ENCODE measurements around the gene KIF5A. TPM values are rescaled to one million over a fixed set of nuclear protein-coding genes. Genes with fewer than 3 reads are reported as not detected.

The KIF5A gene
- polyA plus RNA-seq, 1 of the 3 experiments (the other 2 are of a cell fraction) = 6.2 TPM

GRCh38 chr12:57529831-57530230, 20.0 kb upstream of the KIF5A start (continued):
- no peak for TF ChIP-seq REST (IDR thresholded peaks at IDR 0.05; ENCODE audit: low read depth, low read length)
- no peak for TF ChIP-seq TEAD4 (IDR thresholded peaks at IDR 0.05; ENCODE audit: borderline replicate concordance, insufficient read depth)
- no peak for TF ChIP-seq ZBTB33 (IDR thresholded peaks at IDR 0.05; ENCODE audit: borderline replicate concordance, low read depth)
- no peak for TF ChIP-seq EZH2phosphoT487 (IDR thresholded peaks at IDR 0.05; ENCODE audit: borderline replicate concordance, low read depth)
- TF ChIP-seq JUND (IDR thresholded peaks at IDR 0.05) = no peak
- no peak for TF ChIP-seq FOXJ3 (CRISPR knock-in tag; IDR thresholded peaks at IDR 0.05)

GRCh38 chr12:57530396-57531142, 19.3 kb upstream of the KIF5A start:
- H3K36me3 ChIP-seq (replicated peaks in 1 of 2; ENCODE audit: control insufficient read depth in 1 of 2, insufficient read depth in 2 of 2, low read length in 1 of 2) = peaks cover 55 to 91% of the 10 kb centered on the region in 2 experiments
- H3K9me3 ChIP-seq = no peaks in the 10 kb centered on the region
- WGBS (ENCODE audit: low lambda C conversion rate) = 97% methylated on average over 5 of the region's 5 CpGs
- H3K79me2 ChIP-seq (ENCODE audit: insufficient read depth) = peaks cover 8% of the 10 kb centered on the region; the same call in 1 of the 2 replicates
- H3K9ac ChIP-seq = no peak overlapping the region
- CTCF ChIA-PET = interaction anchor here (0.6 to 2.1 kb wide), 6 partner anchors 10 to 102 kb away, joined by 3 to 5 read pairs (median 3); partner anchors contain the start of gene B4GALNT1
- DNase-seq = no peak
- no peak overlapping the region for H3K4me3 ChIP-seq (ENCODE audit: low read depth in 2 of 2, low read length in 1 of 2)
- H3F3A ChIP-seq (replicated peaks; ENCODE audit: insufficient read depth) = peaks cover 11% of the 10 kb centered on the region
- H3K27ac ChIP-seq (ENCODE audit: low read depth in 2 of 2, low read length in 1 of 2) = no peak overlapping the region; a peak in 1 of 4 replicates
- POLR2A ChIA-PET = interaction anchor here (0.6 to 2.8 kb wide), 4 partner anchors 9 to 130 kb away, joined by 3 to 11 read pairs (median 6); partner anchors contain the start of genes DDIT3 and DTX3
- no peak overlapping the region for H2AFZ ChIP-seq (ENCODE audit: low read depth)
- no peaks in the 10 kb centered on the region for H3K9me2 ChIP-seq
- no peak for TF ChIP-seq TAF1 (IDR thresholded peaks at IDR 0.05; ENCODE audit: borderline replicate concordance, low read depth, low read length)
- peak; percentile 37; the same call in 1 of the 2 replicates for TF ChIP-seq POLR2AphosphoS5 (IDR thresholded peaks at IDR 0.05; ENCODE audit: low read depth, low read length)
- TF ChIP-seq IRF3 (IDR thresholded peaks at IDR 0.05; ENCODE audit: low read depth, low read length) = no peak
- H3K4me2 ChIP-seq = no peak overlapping the region
- H4K20me1 ChIP-seq (ENCODE audit: insufficient read depth) = peaks cover under 1% of the 10 kb centered on the region; the same call in 1 of the 2 replicates
- H3K4me1 ChIP-seq (ENCODE audit: control insufficient read depth in 1 of 2, insufficient read depth in 2 of 2, low read depth in 1 of 2, low read length in 1 of 2) = no peaks in the 10 kb centered on the region; a peak in 1 of 4 replicates
- H3K27me3 ChIP-seq (ENCODE audit: insufficient read depth) = no peaks in the 10 kb centered on the region
